Keratinocyte (primary cell): ENCODE measurements around the gene LCP2.

Source experiments
- CTCF ChIP-seq, 3 experiments: IDR thresholded peaks in 1 of 3; conservative IDR thresholded peaks in 1 of 3; optimal IDR thresholded peaks in 1 of 3; 2 replicates in 2 of 3; 3 replicates in 1 of 3; pipeline versions ENCODE3 to v1.5.1; 2011; ENCODE audit warnings: low read length in 3 of 3, mild to moderate bottlenecking in 3 of 3, moderate library complexity in 2 of 3, control low read depth in 1 of 3, inconsistent platforms in 1 of 3; ENCODE audit not compliant: insufficient read depth in 2 of 3; ENCODE audit errors: extremely low read depth in 1 of 3
- EZH2 ChIP-seq: IDR thresholded peaks from one replicate; pipeline ENCODE4 v1.6.1; 2012; ENCODE audit warnings: inconsistent platforms, mild to moderate bottlenecking, low read length, moderate library complexity

GRCh38 chr5:170305646-170306025, 8.1 kb upstream of the LCP2 start:
- no peak for TF ChIP-seq EZH2
- TF ChIP-seq CTCF (optimal IDR thresholded peaks at IDR 0.05 in 1 of 3, IDR thresholded peaks at IDR 0.05 in 1 of 3, conservative IDR thresholded peaks at IDR 0.05 in 1 of 3; ENCODE audit: extremely low read depth in 1 of 3, insufficient read depth in 2 of 3, low read length in 3 of 3) = no peak
